PC-9 (cell line): ENCODE data around the gene HOXB13. TPM values are rescaled to one million over a fixed set of nuclear protein-coding genes. Genes with fewer than 3 reads are reported as not detected.

ENCODE experiments used
- BruUV-seq: library from RNA; stranded (reverse); fragments of 400-500 nt; replicated peaks from 2 replicates; lab custom pipeline; 2021; lab: Mats Ljungman, UMichigan
- CTCF ChIA-PET: fragments of 300-600 bp; sonication (Branson Sonifier 250); formaldehyde crosslinking; loops from one replicate; lab custom pipeline; 2022; ENCODE audit warnings: antibody characterized with exemption; lab: Charles Lee
- POLR2A ChIA-PET: fragments of 300-600 bp; sonication (Branson Sonifier 250); formaldehyde crosslinking; loops from one replicate; lab custom pipeline; 2022; ENCODE audit warnings: antibody characterized with exemption; ENCODE audit not compliant: unreplicated experiment; lab: Charles Lee
- DNase-seq, 2 experiments: peaks; one replicate each; pipeline versions ENCODE4 v3.0.0 to v3.0.0-alpha.2; 2015 to 2022; ENCODE audit warnings: mixed read lengths in 1 of 2
- H2AFZ ChIP-seq: fragments of 200-600 bp; sonication (generic); 2 replicates; pipeline ENCODE4 v1.8.1; 2017; ENCODE audit warnings: antibody characterized with exemption
- H3F3A ChIP-seq: fragments of 200-600 bp; sonication (generic); 2 replicates; pipeline ENCODE4 v1.8.1; 2017; ENCODE audit warnings: antibody characterized with exemption, mild to moderate bottlenecking, low read depth; ENCODE audit not compliant: insufficient read depth
- H3K27ac ChIP-seq: fragments of 200-600 bp; sonication (generic); 2 replicates; pipeline ENCODE4 v1.6.1; 2016; ENCODE audit warnings: mixed run types
- H3K27me3 ChIP-seq: fragments of 200-600 bp; sonication (generic); 2 replicates; pipeline ENCODE4 v1.6.1; 2016; ENCODE audit warnings: low read depth, mixed run types; ENCODE audit not compliant: insufficient read depth
- H3K36me3 ChIP-seq: fragments of 200-600 bp; sonication (generic); 2 replicates; pipeline ENCODE4 v1.6.1; 2016; ENCODE audit warnings: low read depth, mixed run types
- H3K4me1 ChIP-seq: fragments of 200-600 bp; sonication (generic); replicated peaks from 2 replicates; pipeline ENCODE4 v1.6.1; 2016; ENCODE audit warnings: mixed run types; ENCODE audit not compliant: insufficient read depth
- H3K4me2 ChIP-seq: fragments of 200-600 bp; sonication (generic); 2 replicates; pipeline ENCODE4 v1.6.1; 2017; ENCODE audit warnings: mixed run types
- H3K4me3 ChIP-seq: fragments of 200-600 bp; sonication (generic); 2 replicates; pipeline ENCODE4 v1.6.1; 2016; ENCODE audit warnings: mixed run types
- H3K79me2 ChIP-seq: fragments of 200-600 bp; sonication (generic); 2 replicates; pipeline ENCODE4 v1.6.1; 2017; ENCODE audit warnings: low read depth, mixed run types
- H3K9me2 ChIP-seq: fragments of 200-600 bp; sonication (generic); 2 replicates; pipeline ENCODE4 v1.8.1; 2017; ENCODE audit warnings: mild to moderate bottlenecking; ENCODE audit not compliant: insufficient read depth
- H3K9me3 ChIP-seq: fragments of 200-600 bp; sonication (generic); 2 replicates; pipeline ENCODE4 v1.8.1; 2016; ENCODE audit warnings: low read depth; ENCODE audit not compliant: insufficient read depth
- H4K20me1 ChIP-seq: fragments of 200-600 bp; sonication (generic); 2 replicates; pipeline ENCODE4 v1.8.1; 2017; ENCODE audit not compliant: insufficient read depth
- EZH2 ChIP-seq: fragments of 200-600 bp; sonication (generic); IDR thresholded peaks from 2 replicates; pipeline ENCODE4 v1.8.0; 2017; ENCODE audit warnings: antibody characterized with exemption, low read depth
- intact Hi-C: fragments of 100-400 bp; cut with micrococcal nuclease; formaldehyde crosslinking; loops from one replicate; pipeline ENCODE4 v1.10.0; 2022; ENCODE audit not compliant: unreplicated experiment
- total RNA-seq: library from RNA; stranded (reverse); gene quantifications from 2 replicates; pipeline ENCODE4 v1.2.3, GENCODE V29; 2021
- TF ChIP-seq, protein P1 (sequence below): fragments of 200-600 bp; sonication (generic); conservative IDR thresholded peaks from 2 replicates; pipeline ENCODE4 v1.6.1; 2017; ENCODE audit warnings: mixed run types, antibody characterized with exemption, mild to moderate bottlenecking, moderate library complexity

The HOXB13 gene
- total RNA-seq, 1 experiment from 2014 or later: not detected

DNA sequence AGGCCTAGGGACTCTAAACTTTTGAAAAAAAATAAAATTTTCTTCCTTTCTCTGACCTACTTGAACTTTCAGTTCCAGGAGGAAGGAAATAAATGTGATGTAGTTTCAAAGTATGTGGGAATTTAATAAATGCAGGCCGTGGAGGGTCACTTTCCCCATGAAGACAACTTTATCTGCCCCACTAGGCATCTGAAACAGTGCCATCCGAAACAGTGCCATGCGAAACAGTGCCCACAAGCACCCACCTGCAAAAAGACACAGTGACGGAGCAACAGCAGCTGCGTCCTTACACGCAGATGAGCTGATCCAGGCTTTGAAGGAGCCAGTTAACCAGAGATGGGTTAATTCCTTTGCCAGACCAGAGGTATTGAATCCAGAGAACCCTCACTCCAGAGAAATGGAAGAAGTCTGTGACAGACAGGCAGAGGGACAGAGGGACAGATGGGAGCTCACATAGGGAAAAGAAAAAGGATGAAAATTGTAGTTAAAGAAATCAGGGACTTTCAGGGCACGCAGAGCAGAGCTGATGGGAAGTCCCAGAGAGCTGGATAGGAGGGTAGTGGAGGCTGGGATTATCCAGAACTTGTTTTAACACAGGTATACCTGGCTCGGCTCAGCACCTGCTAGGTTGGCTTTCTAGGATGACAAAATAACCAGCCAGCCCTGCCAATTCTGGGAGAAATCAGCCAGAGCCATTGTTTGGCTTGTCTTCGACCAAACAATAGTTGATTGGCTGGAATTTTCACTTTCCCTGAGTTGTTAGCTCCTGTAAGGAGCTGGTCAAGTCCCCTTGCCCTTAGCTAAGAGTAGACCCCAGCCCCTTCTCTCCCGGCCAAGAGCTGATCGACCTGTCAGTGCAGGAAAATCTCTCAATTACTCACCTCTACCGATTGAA, 17.1 kb upstream of the HOXB13 start:
- Histone ChIP-seq H4K20me1 (no peaks in the 10 kb centered on the region), H2AFZ (no peak overlapping the region), H3K9me2 (no peaks in the 10 kb centered on the region), H3K4me2 (no peak overlapping the region), H3K79me2 (no peaks in the 10 kb centered on the region), H3K27ac (no peak overlapping the region), H3K4me3 (no peak overlapping the region), H3K9me3 (no peaks in the 10 kb centered on the region), H3F3A (no peaks in the 10 kb centered on the region), H3K36me3 (no peaks in the 10 kb centered on the region), H3K4me1 (no peaks in the 10 kb centered on the region), H3K27me3 (peaks cover 96% of the 10 kb centered on the region)
- POLR2A ChIA-PET: interaction anchor here (0.6 to 0.7 kb wide), 2 partner anchors 248 to 415 kb away, joined by 5 to 6 read pairs; no protein-coding TSS in a partner anchor
- no TSS peak for BruUV-seq
- no peak for DNase-seq
- TF ChIP-seq, protein P1, sequence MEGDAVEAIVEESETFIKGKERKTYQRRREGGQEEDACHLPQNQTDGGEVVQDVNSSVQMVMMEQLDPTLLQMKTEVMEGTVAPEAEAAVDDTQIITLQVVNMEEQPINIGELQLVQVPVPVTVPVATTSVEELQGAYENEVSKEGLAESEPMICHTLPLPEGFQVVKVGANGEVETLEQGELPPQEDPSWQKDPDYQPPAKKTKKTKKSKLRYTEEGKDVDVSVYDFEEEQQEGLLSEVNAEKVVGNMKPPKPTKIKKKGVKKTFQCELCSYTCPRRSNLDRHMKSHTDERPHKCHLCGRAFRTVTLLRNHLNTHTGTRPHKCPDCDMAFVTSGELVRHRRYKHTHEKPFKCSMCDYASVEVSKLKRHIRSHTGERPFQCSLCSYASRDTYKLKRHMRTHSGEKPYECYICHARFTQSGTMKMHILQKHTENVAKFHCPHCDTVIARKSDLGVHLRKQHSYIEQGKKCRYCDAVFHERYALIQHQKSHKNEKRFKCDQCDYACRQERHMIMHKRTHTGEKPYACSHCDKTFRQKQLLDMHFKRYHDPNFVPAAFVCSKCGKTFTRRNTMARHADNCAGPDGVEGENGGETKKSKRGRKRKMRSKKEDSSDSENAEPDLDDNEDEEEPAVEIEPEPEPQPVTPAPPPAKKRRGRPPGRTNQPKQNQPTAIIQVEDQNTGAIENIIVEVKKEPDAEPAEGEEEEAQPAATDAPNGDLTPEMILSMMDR: no peak
- TF ChIP-seq EZH2: no peak
- CTCF ChIA-PET: no interaction called here
- intact Hi-C loops: no loop called here

GRCh38 chr17:48740537-48740936, 12.0 kb upstream of the HOXB13 start:
- POLR2A ChIA-PET: no interaction called here
- no peaks in the 10 kb centered on the region for H4K20me1 ChIP-seq
- H3K4me3 ChIP-seq: no peak overlapping the region
- no peaks in the 10 kb centered on the region for H3K4me1 ChIP-seq
- no peaks in the 10 kb centered on the region for H3K79me2 ChIP-seq
- H3K4me2 ChIP-seq: no peak overlapping the region
- CTCF ChIA-PET: no interaction called here
- H3F3A ChIP-seq: no peaks in the 10 kb centered on the region
- intact Hi-C loops: no loop called here
- TF ChIP-seq, protein P1: no peak
- TF ChIP-seq EZH2: no peak
- no peaks in the 10 kb centered on the region for H3K9me3 ChIP-seq
- H3K27me3 ChIP-seq: peaks cover 95% of the 10 kb centered on the region
- H2AFZ ChIP-seq: no peak overlapping the region
- no peaks in the 10 kb centered on the region for H3K36me3 ChIP-seq
- DNase-seq: no peak
- H3K27ac ChIP-seq: no peak overlapping the region
- no TSS peak for BruUV-seq
- no peaks in the 10 kb centered on the region for H3K9me2 ChIP-seq

GRCh38 chr17:48738803-48739526, 10.4 kb upstream of the HOXB13 start:
- POLR2A ChIA-PET: no interaction called here
- H3K9me3 ChIP-seq: no peaks in the 10 kb centered on the region
- no peaks in the 10 kb centered on the region for H3K4me1 ChIP-seq
- no TSS peak for BruUV-seq
- no peak for DNase-seq
- no peak for TF ChIP-seq EZH2
- TF ChIP-seq, protein P1: no peak
- no peaks in the 10 kb centered on the region for H4K20me1 ChIP-seq
- no peaks in the 10 kb centered on the region for H3K9me2 ChIP-seq
- H3K4me3 ChIP-seq: no peak overlapping the region
- intact Hi-C loops: no loop called here
- H3K27ac ChIP-seq: no peak overlapping the region
- H3K79me2 ChIP-seq: no peaks in the 10 kb centered on the region
- no peak overlapping the region for H3K4me2 ChIP-seq
- CTCF ChIA-PET: interaction anchor here (0.6 kb wide), 1 partner anchor 818 kb away, joined by 3 read pairs; no protein-coding TSS in a partner anchor
- H3F3A ChIP-seq: no peaks in the 10 kb centered on the region
- H3K27me3 ChIP-seq: peaks cover 97% of the 10 kb centered on the region
- no peak overlapping the region for H2AFZ ChIP-seq
- no peaks in the 10 kb centered on the region for H3K36me3 ChIP-seq
